Embryonic facial prominence (tissue), 1 donor: ENCODE measurements around the gene OR3A3.
"Not testable (repeated sequence)": the region's sequence is repeated elsewhere in the genome, so short reads cannot be mapped to it uniquely, and the experiment has no call there.

Experiments used
- DNase-seq: peaks from one replicate; pipeline ENCODE4 v3.0.0-alpha.2; 2016; ENCODE audit errors: extremely low spot score

Gene OR3A3

DNA sequence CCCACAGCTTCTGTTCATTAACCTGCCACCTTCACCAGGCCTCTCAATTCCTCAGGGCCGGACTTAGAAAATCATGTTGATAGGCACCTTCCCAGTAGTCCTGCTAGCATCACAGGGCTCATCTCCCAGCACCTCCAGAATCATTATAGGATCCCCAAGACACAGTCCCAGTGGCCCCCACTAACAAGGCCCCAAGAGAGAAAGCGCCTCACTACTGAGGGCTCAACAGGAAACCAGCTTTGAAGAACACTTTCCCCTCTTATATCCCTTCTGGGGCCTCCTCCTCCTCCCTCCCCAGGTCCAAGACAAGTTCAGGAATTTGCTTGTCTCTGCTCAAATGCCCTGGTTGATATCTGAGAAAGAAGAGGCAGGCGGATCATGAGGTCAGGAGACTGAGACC, at the start of gene OR3A3:
Gene OR3A3, plus strand, starts transcription at position 301 of the 400 bp plus-strand sequence.
- DNase-seq: no peak

- DNase-seq: not testable (repeated sequence)
These were observed 40.0 kb upstream of the OR3A3 start for GRCh38 chr17:3371167-3371566.

DNA sequence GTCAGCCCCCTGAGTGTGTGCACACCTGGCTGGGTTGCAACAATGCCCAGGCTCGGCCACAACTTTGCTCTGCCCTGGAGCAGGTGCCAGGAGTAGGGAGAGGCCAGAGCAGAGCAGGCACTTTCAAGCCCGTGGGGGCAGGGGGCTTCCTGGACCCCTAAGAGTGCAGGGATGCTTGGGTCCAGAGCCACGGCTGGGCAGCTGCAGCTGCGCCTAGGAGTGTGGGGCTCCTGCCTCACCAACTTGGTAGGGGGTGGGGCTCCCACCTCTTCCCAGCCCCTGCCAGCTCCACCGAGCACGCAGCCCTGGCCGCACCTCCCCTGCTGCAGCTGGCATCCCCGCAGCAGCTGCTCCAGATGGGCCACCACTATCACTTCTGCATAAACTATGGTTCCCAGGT, 32.8 kb upstream of the OR3A3 start:
- no peak for DNase-seq

- DNase-seq: no peak
These were observed 29.2 kb upstream of the OR3A3 start for GRCh38 chr17:3381957-3382356.

DNA sequence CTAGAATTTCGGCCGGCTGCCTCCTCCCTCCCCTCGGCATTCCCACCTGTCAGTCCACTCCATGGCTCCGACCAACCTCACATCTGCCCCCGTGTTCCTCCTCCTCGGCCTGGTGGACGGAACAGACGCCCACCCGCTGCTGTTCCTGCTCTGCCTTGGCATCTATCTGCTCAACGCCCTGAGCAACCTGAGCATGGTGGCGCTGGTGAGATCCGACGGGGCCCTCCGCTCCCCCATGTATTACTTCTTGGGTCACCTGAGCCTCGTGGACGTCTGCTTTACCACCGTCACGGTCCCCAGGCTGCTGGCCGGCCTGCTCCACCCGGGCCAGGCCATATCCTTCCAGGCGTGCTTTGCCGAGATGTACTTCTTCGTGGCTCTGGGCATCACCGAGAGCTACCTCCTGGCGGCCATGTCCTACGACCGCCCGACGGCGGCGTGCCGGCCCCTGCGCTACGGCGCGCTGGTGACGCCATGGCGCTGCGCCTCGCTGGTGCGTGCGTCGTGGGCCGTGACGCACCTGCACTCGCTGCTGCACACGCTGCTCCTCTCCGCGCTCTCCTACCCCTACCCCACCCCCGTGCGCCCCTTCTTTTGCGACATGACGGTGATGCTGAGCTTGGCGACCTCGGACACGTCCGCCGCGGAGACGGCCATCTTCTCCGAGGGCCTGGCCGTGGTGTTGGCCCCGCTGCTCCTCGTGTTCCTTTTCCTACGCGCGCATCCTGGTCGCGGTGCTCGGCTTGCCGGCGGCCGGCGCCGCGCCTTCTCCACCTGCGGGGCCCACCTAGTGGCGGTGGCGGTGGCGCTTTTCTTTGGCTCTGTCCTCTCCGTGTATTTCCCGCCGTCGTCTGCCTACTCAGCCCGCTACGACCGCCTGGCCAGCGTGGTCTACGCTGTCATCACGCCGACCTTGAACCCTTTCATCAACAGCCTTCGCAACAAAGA, 25.0 kb upstream of the OR3A3 start, which contains the start of gene OR3A2:
Gene OR3A2, minus strand, starts transcription at position 440 of the 948 bp plus-strand sequence.
- no peak for DNase-seq

GRCh38 chr17:3389791-3390190, 21.4 kb upstream of the OR3A3 start:
- no peak for DNase-seq

- not testable (repeated sequence) for DNase-seq
These were observed 13.4 kb upstream of the OR3A3 start for GRCh38 chr17:3397801-3398200.

- DNase-seq: no peak
These were observed 12.9 kb upstream of the OR3A3 start, which contains the start of gene OR1E1 for GRCh38 chr17:3398310-3398709. TSS of gene OR1E1 (minus strand) at chr17:3398410. CDS start at chr17:3398410, 0 bp downstream.

- no peak for DNase-seq
These were observed 11.1 kb upstream of the OR3A3 start for GRCh38 chr17:3400055-3400454.

- DNase-seq: no peak
These were observed 9.4 kb upstream of the OR3A3 start for GRCh38 chr17:3401786-3402185.

- not testable (repeated sequence) for DNase-seq
These were observed 7.3 kb upstream of the OR3A3 start for GRCh38 chr17:3403856-3404255.

GRCh38 chr17:3412216-3412615, 1.0 kb downstream of the OR3A3 start:
- DNase-seq: not testable (repeated sequence)

DNA sequence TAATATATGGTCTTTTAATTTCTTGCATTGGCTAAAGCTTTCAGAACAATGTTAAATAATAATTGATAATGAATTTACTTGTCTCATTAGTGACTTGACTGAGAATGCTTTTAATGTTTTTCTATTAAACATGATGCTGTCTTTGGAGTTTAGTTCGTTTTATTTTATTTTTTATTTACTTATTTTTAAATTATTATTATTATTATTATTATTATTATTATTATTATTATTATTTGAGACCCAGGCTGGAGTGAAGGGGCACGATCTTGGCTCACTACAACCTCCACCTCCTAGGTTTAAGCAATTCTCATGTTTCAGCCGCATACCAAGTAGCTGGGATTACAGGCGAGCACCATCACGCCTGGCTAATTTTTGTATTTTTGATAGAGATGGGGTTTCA, 4.4 kb downstream of the OR3A3 start:
- DNase-seq: no peak

DNA sequence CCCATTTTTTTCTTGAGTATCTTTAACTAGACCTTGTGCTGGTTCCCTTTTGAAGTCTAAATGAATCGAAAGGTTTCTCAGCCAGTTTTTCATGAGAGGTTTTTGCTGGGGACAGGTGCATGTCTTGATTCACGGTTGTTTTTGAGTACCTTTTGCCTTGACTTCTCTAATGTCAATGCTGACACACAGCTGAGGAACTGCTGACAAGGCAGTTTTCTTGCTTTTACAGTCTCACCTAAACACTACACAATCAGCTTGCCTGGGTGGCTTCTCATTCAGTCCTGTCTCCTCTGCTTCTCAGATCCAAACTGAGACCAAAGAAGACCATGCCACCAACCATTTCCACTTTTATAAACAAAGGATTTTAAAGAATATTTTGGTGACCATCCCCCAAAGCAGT, 7.1 kb downstream of the OR3A3 start:
- no peak for DNase-seq

DNA sequence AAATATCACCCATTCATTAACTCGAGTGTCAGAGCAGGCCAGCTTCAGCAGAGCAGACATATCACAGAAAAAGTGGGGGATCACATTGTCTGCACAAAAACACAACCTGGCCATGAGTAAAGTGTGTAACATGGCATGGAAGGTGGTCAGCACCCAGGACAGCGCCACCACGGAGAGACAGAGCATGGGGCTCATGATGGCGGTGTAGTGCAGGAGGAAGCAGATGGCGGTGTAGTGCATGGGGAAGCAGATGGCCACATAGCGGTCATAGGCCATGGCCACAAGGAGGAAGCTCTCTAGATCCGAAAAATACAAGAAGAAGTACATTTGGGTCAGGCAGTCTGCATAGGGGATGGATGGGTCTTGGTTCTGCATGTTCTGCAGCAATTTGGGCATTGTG, 22.0 kb downstream of the OR3A3 start:
- DNase-seq: not testable (repeated sequence)

DNA sequence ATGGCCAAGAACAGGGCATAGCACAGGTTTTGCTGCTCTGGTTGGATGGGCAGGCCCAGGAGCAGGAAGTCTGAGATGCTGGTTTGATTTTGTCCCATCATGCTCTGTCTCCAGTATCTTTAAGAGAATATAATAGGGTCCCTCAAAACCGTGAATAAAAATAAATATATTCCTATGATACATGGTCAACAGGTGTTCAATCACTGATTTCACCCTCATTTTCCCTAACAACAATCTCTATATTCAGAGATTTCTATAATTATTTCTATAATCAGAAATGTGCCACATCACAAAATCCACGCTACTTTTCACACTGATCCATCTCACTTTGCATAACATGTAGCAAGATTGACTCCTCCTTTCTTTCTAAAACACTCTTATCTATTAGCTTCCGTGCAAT, 22.6 kb downstream of the OR3A3 start, which contains the start of gene OR1E2:
Gene OR1E2, minus strand, starts transcription at position 101 of the 400 bp plus-strand sequence. Its CDS starts 0 bp downstream, at position 101.
- no peak for DNase-seq

DNA sequence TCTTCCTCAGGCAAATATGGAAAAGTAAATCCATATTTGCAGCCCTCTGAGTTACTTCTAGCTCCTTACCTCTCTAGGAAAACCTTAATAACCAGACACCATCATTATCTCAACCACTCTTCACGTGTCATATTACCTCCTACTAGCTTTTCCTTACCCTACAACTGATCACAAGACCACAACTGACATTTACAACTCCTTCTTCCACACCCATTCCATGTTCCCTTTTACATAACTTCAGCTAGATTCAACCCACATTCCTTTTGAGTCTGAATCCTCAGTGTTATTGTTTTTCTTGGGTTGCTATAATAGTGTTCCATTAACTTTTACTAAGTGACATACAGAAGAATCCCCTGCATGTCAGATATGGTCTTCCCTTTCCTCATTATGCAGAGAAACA, 27.2 kb downstream of the OR3A3 start:
- no peak for DNase-seq

GRCh38 chr17:3440451-3440850, 29.3 kb downstream of the OR3A3 start:
- no peak for DNase-seq

DNA sequence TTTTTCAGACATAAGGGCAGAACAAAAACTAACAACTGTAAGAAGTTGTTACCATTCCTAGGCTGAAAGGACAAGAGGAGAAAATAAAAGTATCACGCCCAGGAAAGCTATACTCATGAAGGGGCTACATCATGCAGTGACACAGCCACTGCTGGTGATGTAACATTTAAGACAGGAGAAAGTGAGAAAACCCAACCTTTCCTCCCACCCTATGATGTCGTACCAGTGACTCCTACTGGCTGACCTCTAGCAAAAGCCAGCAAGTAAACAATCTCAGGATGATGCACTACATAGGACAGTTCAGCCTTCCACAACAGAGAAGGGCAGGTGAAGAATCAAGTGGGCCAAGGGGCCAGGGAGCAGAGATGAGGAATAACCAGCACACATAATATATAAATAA, 36.5 kb downstream of the OR3A3 start:
- no peak for DNase-seq

- no peak for DNase-seq
These were observed 37.0 kb downstream of the OR3A3 start for GRCh38 chr17:3448059-3448665.

DNA sequence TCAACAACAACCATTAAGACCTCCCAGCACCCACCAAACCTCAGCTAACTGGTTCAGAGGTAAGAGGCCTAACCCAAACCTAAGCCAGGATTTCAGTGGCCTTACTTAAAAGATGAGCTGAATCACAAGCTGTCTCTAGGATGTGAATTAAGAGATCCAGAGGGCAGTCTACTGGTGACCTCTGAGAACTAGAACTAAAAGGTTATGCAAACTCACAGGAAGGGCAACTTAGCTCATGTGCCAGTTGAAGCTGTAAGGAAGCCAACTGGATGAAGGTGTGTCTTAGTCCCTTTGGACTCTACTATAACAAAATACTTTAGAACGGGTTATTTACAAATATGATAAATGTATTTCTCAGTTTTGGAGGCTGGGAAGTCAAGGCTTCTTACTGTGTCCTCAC, 55.2 kb downstream of the OR3A3 start:
- DNase-seq: not testable (repeated sequence)

- no peak for DNase-seq
These were observed 58.4 kb downstream of the OR3A3 start for GRCh38 chr17:3469529-3469928.

- DNase-seq: no peak
These were observed 60.4 kb downstream of the OR3A3 start, which contains the start of gene SPATA22 for GRCh38 chr17:3471599-3471998. TSS of gene SPATA22 (minus strand) at chr17:3471819. CDS start at chr17:3469325, 2,494 bp downstream.
